K562 (cell line): Measurements from ENCODE around the gene STAT6. TPM values are rescaled to one million over a fixed set of nuclear protein-coding genes. Genes with fewer than 3 reads are reported as not detected.

Source experiments
- ASH1L ChIP-seq: fragments of 450-650 bp; IDR thresholded peaks from 2 replicates; pipeline ENCODE4 v1.6.1; 2018; ENCODE audit warnings: borderline replicate concordance, mild to moderate bottlenecking, low read depth; ENCODE audit not compliant: partially characterized antibody
- CHD2 ChIP-seq: IDR thresholded peaks from 2 replicates; pipeline ENCODE4 v1.6.1; 2011; ENCODE audit warnings: low read depth, low read length
- COPS2 ChIP-seq: fragments of 450-650 bp; conservative IDR thresholded peaks from 2 replicates; pipeline ENCODE4 v1.6.1; 2016; ENCODE audit warnings: mild to moderate bottlenecking, moderate library complexity
- DNMT1 ChIP-seq: fragments of 450-650 bp; IDR thresholded peaks from 2 replicates; pipeline ENCODE4 v1.6.1; 2016; ENCODE audit warnings: antibody characterized with exemption, mild to moderate bottlenecking
- E2F3 ChIP-seq: fragments of 250-450 bp; sonication (Bioruptor Pico); IDR thresholded peaks from 2 replicates; pipeline ENCODE4 v1.4.0; 2020; ENCODE audit warnings: mild to moderate bottlenecking
- GTF2A2 ChIP-seq: IDR thresholded peaks from 2 replicates; pipeline ENCODE4 v1.6.1; 2016; ENCODE audit warnings: mild to moderate bottlenecking, missing genetic modification characterization, missing compliant biosample characterization
- HDAC1 ChIP-seq, 2 experiments: fragments of 450-650 bp; IDR thresholded peaks; 2 replicates each; pipeline ENCODE4 v1.6.1; 2016 to 2017; ENCODE audit warnings: inconsistent platforms in 1 of 2, mild to moderate bottlenecking in 1 of 2, moderate library complexity in 1 of 2
- MBD2 ChIP-seq: sonication (generic); IDR thresholded peaks from 2 replicates; pipeline ENCODE4 v1.6.1; 2016; ENCODE audit warnings: low read depth, borderline replicate concordance
- NCOR1 ChIP-seq: fragments of 450-650 bp; IDR thresholded peaks from 2 replicates; pipeline ENCODE4 v1.6.1; 2016; ENCODE audit warnings: mild to moderate bottlenecking, moderate library complexity
- PHB ChIP-seq: fragments of 250-450 bp; sonication (Bioruptor Pico); IDR thresholded peaks from 2 replicates; pipeline ENCODE4 v1.5.0; 2021
- PPARD ChIP-seq: fragments of 250-450 bp; sonication (Bioruptor Pico); IDR thresholded peaks from 2 replicates; pipeline ENCODE4 v1.8.0; 2022; ENCODE audit warnings: inconsistent platforms, mild to moderate bottlenecking, moderate library complexity
- PYGO2 ChIP-seq: fragments of 450-650 bp; IDR thresholded peaks from 2 replicates; pipeline ENCODE4 v1.6.1; 2016; ENCODE audit warnings: mild to moderate bottlenecking, missing genetic modification characterization, moderate library complexity, missing compliant biosample characterization
- RFX7 ChIP-seq: fragments of 250-450 bp; sonication (Bioruptor Pico); IDR thresholded peaks from 2 replicates; pipeline ENCODE4 v1.5.1; 2021; ENCODE audit warnings: mild to moderate bottlenecking
- SREBF1 ChIP-seq: fragments of 150-350 bp; IDR thresholded peaks from 2 replicates; pipeline ENCODE4 v1.6.1; 2014; ENCODE audit warnings: antibody characterized with exemption, low read depth, low read length, borderline replicate concordance
- TSC22D4 ChIP-seq: fragments of 450-650 bp; IDR thresholded peaks from 2 replicates; pipeline ENCODE4 v1.6.1; 2016; ENCODE audit warnings: missing genetic modification characterization, missing biosample characterization, control low read depth
- ZC3H8 ChIP-seq: fragments of 450-650 bp; IDR thresholded peaks from 2 replicates; pipeline ENCODE4 v1.6.1; 2017
- ZNF41 ChIP-seq: fragments of 250-450 bp; sonication (Bioruptor Pico); conservative IDR thresholded peaks from 2 replicates; pipeline ENCODE4 v1.4.0; 2020; ENCODE audit warnings: mild to moderate bottlenecking
- ZNF583 ChIP-seq: fragments of 250-450 bp; sonication (Bioruptor Pico); IDR thresholded peaks from 2 replicates; pipeline ENCODE4 v1.4.0; 2020
- polyA plus RNA-seq, 8 experiments: library from polyadenylated mRNA; depleted of rRNA in 4 of 8; stranded (reverse) in 5 of 8; unstranded in 3 of 8; fragments of >200 nt; fragmentation: Nextera tagmentation in 2 of 8; fragmentation: Illumina TruSeq in 1 of 8; extraction: Ambion mirVana in 2 of 8; extraction: Trizol in 1 of 8; gene quantifications; 2 replicates each; pipeline versions ENCODE4 v1.2.1 to v1.2.3, GENCODE V29; 2011 to 2014; ENCODE audit warnings: inconsistent platforms in 1 of 8, missing spikeins in 1 of 8
- total RNA-seq, 7 experiments: library from RNA; depleted of rRNA in 6 of 7; stranded (reverse); fragments of >200 nt in 6 of 7; fragmentation: Illumina TruSeq in 2 of 7; extraction: Trizol in 2 of 7; gene quantifications; 2 replicates each; pipeline versions ENCODE4 v1.2.1 to v1.2.3, GENCODE V29; 2011 to 2021; ENCODE audit warnings: low replicate concordance in 1 of 7
- TF ChIP-seq, protein P1 (sequence below): sonication (generic); formaldehyde crosslinking; IDR thresholded peaks from 2 replicates; pipeline ENCODE4 v1.8.0; 2022; ENCODE audit warnings: missing genetic modification reagents, mild to moderate bottlenecking, moderate library complexity, borderline replicate concordance

The STAT6 gene
- total and polyA plus RNA-seq, 9 of the 15 experiments (the other 6 are each of a cell fraction or from before 2014, with no cell fraction given), result 2.4 to 49.5 (median 26.5) TPM

- no peak for TF ChIP-seq GTF2A2
- no peak for TF ChIP-seq COPS2
- peak; percentile 82 for TF ChIP-seq NCOR1
- no peak for TF ChIP-seq MBD2
- TF ChIP-seq PPARD (CRISPR knock-in tag), result no peak
- no peak for TF ChIP-seq RFX7 (CRISPR knock-in tag)
- no peak for TF ChIP-seq ZC3H8
- no peak for TF ChIP-seq PYGO2 (tag)
- TF ChIP-seq SREBF1, result no peak
- no peak for TF ChIP-seq ZNF583 (CRISPR knock-in tag)
- TF ChIP-seq TSC22D4 (tag), result no peak
- no peak for TF ChIP-seq PHB (CRISPR knock-in tag)
- TF ChIP-seq ASH1L, result no peak
- TF ChIP-seq, protein P1, sequence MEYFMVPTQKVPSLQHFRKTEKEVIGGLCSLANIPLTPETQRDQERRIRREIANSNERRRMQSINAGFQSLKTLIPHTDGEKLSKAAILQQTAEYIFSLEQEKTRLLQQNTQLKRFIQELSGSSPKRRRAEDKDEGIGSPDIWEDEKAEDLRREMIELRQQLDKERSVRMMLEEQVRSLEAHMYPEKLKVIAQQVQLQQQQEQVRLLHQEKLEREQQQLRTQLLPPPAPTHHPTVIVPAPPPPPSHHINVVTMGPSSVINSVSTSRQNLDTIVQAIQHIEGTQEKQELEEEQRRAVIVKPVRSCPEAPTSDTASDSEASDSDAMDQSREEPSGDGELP (CRISPR knock-in tag), result peak; percentile 43; the same call in 1 of the 2 replicates
- TF ChIP-seq CHD2, result no peak
- no peak for TF ChIP-seq ZNF41 (CRISPR knock-in tag)
- peak in 1 of 2 experiments; percentile 29; a peak in 1 of 4 replicates for TF ChIP-seq HDAC1 (IDR thresholded peaks at IDR 0.05)
- no peak for TF ChIP-seq DNMT1
- no peak for TF ChIP-seq E2F3 (CRISPR knock-in tag)
Measured at GRCh38 chr12:57101892-57102695, 9.1 kb downstream of the STAT6 start (continued).
